CD4-positive, alpha-beta memory T cell (primary cell): ENCODE measurements around the gene RPS21. TPM values are rescaled to one million over a fixed set of nuclear protein-coding genes. Genes with fewer than 3 reads are reported as not detected.
A peak's percentile ranks its signal among the peaks of the same experiment; 100 is the strongest.
"Not testable (repeated sequence)": the region's sequence is repeated elsewhere in the genome, so short reads cannot be mapped to it uniquely, and the experiment has no call there.

Experiments used
- CTCF ChIA-PET: fragments of 350-600 bp; sonication (Branson Sonifier 250); formaldehyde crosslinking; loops from one replicate; lab custom pipeline; 2021; ENCODE audit warnings: inconsistent platforms; ENCODE audit not compliant: partially characterized antibody; lab: Charles Lee
- POLR2A ChIA-PET: fragments of 350-600 bp; sonication (Branson Sonifier 250); formaldehyde crosslinking; loops from one replicate; lab custom pipeline; 2021; ENCODE audit not compliant: partially characterized antibody; lab: Charles Lee
- DNase-seq, 5 donors: peaks; one replicate each; pipeline versions ENCODE4 v3.0.0 to v3.0.0-alpha.2; 2020 to 2022; ENCODE audit warnings: mixed read lengths in 1 of 5
- H3K27ac ChIP-seq: one replicate; pipeline ENCODE4 v1.7.0; 2013; ENCODE audit warnings: low read depth, low read length
- H3K27me3 ChIP-seq: 2 replicates; pipeline ENCODE4 v1.7.0; 2013; ENCODE audit warnings: mild to moderate bottlenecking, low read length, moderate library complexity; ENCODE audit not compliant: insufficient read depth
- H3K36me3 ChIP-seq: 2 replicates; pipeline ENCODE4 v1.7.0; 2013; ENCODE audit warnings: mild to moderate bottlenecking, low read length, moderate library complexity; ENCODE audit not compliant: insufficient read depth
- H3K4me1 ChIP-seq: 2 replicates; pipeline ENCODE4 v1.7.0; 2013; ENCODE audit warnings: mild to moderate bottlenecking, low read length, moderate library complexity; ENCODE audit not compliant: insufficient read depth
- H3K4me3 ChIP-seq, 2 donors: one replicate each; pipeline ENCODE4 v1.7.0; 2013; ENCODE audit warnings: low read length in 2 of 2, mild to moderate bottlenecking in 1 of 2
- H3K9me3 ChIP-seq, 2 donors: one replicate each; pipeline ENCODE4 v1.7.0; 2013; ENCODE audit warnings: low read length in 2 of 2, control low read depth in 1 of 2; ENCODE audit not compliant: control insufficient read depth in 1 of 2
- H3K27ac Mint-ChIP-seq, 7 donors: one replicate each; pipeline ENCODE4 v1.8.0; 2020 to 2021; ENCODE audit warnings: mixed read lengths in 7 of 7, mild to moderate bottlenecking in 6 of 7, inconsistent platforms in 3 of 7, moderate library complexity in 3 of 7
- H3K27me3 Mint-ChIP-seq, 2 donors: one replicate each; pipeline ENCODE4 v1.8.0; 2020 to 2021; ENCODE audit warnings: mixed read lengths in 2 of 2
- H3K36me3 Mint-ChIP-seq, 2 donors: one replicate each; pipeline ENCODE4 v1.8.0; 2020 to 2021; ENCODE audit warnings: mixed read lengths in 2 of 2, inconsistent platforms in 1 of 2, mild to moderate bottlenecking in 1 of 2
- H3K4me1 Mint-ChIP-seq, 4 donors: one replicate each; pipeline ENCODE4 v1.8.0; 2020 to 2021; ENCODE audit warnings: mixed read lengths in 4 of 4, mild to moderate bottlenecking in 1 of 4
- H3K4me3 Mint-ChIP-seq, 8 donors: one replicate each; pipeline ENCODE4 v1.8.0; 2020 to 2021; ENCODE audit warnings: mixed read lengths in 8 of 8, mild to moderate bottlenecking in 7 of 8, moderate library complexity in 6 of 8, inconsistent platforms in 3 of 8
- H3K9me3 Mint-ChIP-seq, 8 donors: one replicate each; pipeline ENCODE4 v1.8.0; 2020 to 2021; ENCODE audit warnings: mixed read lengths in 8 of 8, mild to moderate bottlenecking in 5 of 8, inconsistent platforms in 3 of 8, moderate library complexity in 1 of 8
- intact Hi-C: fragments of 100-400 bp; cut with micrococcal nuclease; formaldehyde crosslinking; loops from one replicate; pipeline ENCODE4 v1.15.1; 2023
- polyA plus RNA-seq, 2 donors: library from polyadenylated mRNA; unstranded; fragments of 300-500 nt; fragmentation: Illumina TruSeq; gene quantifications; one replicate each; pipeline ENCODE4 v1.2.3, GENCODE V29; 2021
- total RNA-seq, 2 experiments: library from RNA; stranded (reverse); gene quantifications; one replicate each; pipeline ENCODE4 v1.2.3, GENCODE V29; 2021

The RPS21 gene
- total and polyA plus RNA-seq, 4 experiments from 2014 or later: 1,968 to 3,368 (median 2,948) TPM

GRCh38 chr20:62373631-62374179 lies 13.2 kb upstream of the RPS21 start:
- H3K9me3 Mint-ChIP-seq, intact Hi-C loops, H3K4me3 ChIP-seq, H3K4me3 Mint-ChIP-seq, H3K27ac ChIP-seq, H3K36me3 ChIP-seq, H3K27me3 ChIP-seq, H3K27ac Mint-ChIP-seq, POLR2A ChIA-PET, H3K36me3 Mint-ChIP-seq, H3K4me1 ChIP-seq, H3K27me3 Mint-ChIP-seq, H3K4me1 Mint-ChIP-seq, H3K9me3 ChIP-seq, DNase-seq: not testable (repeated sequence)
- CTCF ChIA-PET: interaction anchor here (1.3 kb wide), 1 partner anchor 9 kb away, joined by 3 read pairs; no protein-coding TSS in a partner anchor

- H3K27ac Mint-ChIP-seq: peak overlapping the region in 1 of 7 donors; percentile 13
- Histone ChIP-seq H3K27me3 (no peaks in the 10 kb centered on the region), H3K27ac (no peak overlapping the region), H3K4me3 (no peak overlapping the region), H3K4me1 (no peaks in the 10 kb centered on the region), H3K9me3 (no peaks in the 10 kb centered on the region), H3K36me3 (no peaks in the 10 kb centered on the region)
- no peak overlapping the region for H3K4me3 Mint-ChIP-seq
- ChIA-PET POLR2A (no interaction called here), CTCF (interaction anchor here (1.3 kb wide), 1 partner anchor 8 kb away, joined by 3 read pairs; no protein-coding TSS in a partner anchor)
- intact Hi-C loops: no loop called here
- H3K4me1 Mint-ChIP-seq: peaks cover 0 to 4% (median 0%) of the 10 kb centered on the region in 4 donors
- no peak for DNase-seq
- no peaks in the 10 kb centered on the region for H3K9me3 Mint-ChIP-seq
- H3K36me3 Mint-ChIP-seq: no peaks in the 10 kb centered on the region
- peaks cover 2 to 5% of the 10 kb centered on the region in 2 donors for H3K27me3 Mint-ChIP-seq
These were observed 12.4 kb upstream of the RPS21 start for GRCh38 chr20:62374331-62375152.

DNA sequence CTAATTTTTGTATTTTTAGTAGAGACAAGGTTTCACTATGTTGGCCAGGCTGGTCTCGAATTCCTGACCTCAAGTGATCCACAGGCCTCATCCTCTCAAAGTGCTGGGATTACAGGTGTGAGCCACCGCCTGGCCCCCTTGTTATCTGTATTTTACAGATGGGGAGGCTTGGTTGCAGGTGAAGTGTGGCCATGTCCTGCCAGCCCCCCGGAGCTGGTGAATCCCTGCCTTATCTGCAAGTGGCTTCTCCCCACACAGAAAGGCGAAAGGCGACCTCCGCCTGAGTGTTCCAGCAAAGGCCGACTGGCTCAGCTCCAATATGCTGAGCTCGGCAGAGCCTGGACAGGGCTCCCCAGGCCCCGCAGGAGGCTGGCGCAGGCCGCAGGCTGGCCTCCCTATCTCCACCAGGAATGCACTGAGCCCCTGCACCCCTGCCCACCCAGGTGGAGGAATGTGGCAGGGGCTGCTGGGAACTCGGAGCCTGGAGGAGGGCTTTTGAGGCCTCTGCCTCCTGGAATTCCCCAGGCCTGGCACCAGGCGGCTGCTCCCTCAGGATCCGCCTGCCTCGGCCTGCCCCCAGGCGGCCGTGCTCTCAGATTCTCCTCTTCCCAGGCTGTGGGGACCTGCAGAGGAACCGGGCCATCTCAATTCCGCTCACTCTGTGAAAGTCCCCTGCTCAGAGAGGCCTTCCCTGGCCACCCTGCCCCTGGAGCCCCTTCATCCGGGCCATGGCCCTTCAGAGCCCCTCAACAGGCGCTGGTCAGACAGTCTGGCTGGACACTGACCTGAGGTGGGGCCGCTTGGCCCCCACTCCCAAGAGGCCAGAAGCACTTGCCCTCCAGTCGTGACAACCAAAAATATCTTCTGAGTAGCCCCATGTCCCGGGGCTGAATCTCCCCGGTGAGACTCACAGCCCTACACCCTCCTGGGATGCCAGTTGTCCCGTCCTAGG lies 10.5 kb upstream of the RPS21 start:
- Histone ChIP-seq H3K9me3 (no peaks in the 10 kb centered on the region), H3K4me1 (no peaks in the 10 kb centered on the region), H3K36me3 (no peaks in the 10 kb centered on the region), H3K27ac (no peak overlapping the region), H3K4me3 (no peak overlapping the region), H3K27me3 (no peaks in the 10 kb centered on the region)
- H3K36me3 Mint-ChIP-seq: no peaks in the 10 kb centered on the region
- ChIA-PET CTCF (no interaction called here), POLR2A (interaction anchor here (2.7 kb wide), 1 partner anchor 11 kb away, joined by 7 read pairs; the partner anchor contains the start of gene RPS21)
- no peak for DNase-seq
- H3K4me3 Mint-ChIP-seq: no peak overlapping the region
- H3K27ac Mint-ChIP-seq: no peak overlapping the region
- intact Hi-C loops: no loop called here
- H3K27me3 Mint-ChIP-seq: peaks cover 2 to 4% of the 10 kb centered on the region in 2 donors
- H3K9me3 Mint-ChIP-seq: no peaks in the 10 kb centered on the region
- peaks cover 0 to 4% (median 0%) of the 10 kb centered on the region in 4 donors for H3K4me1 Mint-ChIP-seq

GRCh38 chr20:62377064-62377461 lies 9.8 kb upstream of the RPS21 start:
- POLR2A ChIA-PET: interaction anchor here (2.7 kb wide), 1 partner anchor 10 kb away, joined by 7 read pairs; the partner anchor contains the start of gene RPS21
- no peaks in the 10 kb centered on the region for H3K36me3 ChIP-seq
- Mint-ChIP-seq H3K36me3 (peaks cover 3 to 4% of the 10 kb centered on the region in 2 donors), H3K9me3 (no peaks in the 10 kb centered on the region), H3K27me3 (peaks cover 2 to 4% of the 10 kb centered on the region in 2 donors), H3K4me1 (peaks cover 0 to 8% (median 3%) of the 10 kb centered on the region in 4 donors), H3K4me3 (no peak overlapping the region), H3K27ac (no peak overlapping the region)
- H3K4me3 ChIP-seq: no peak overlapping the region
- no peaks in the 10 kb centered on the region for H3K4me1 ChIP-seq
- no peak for DNase-seq
- CTCF ChIA-PET: no interaction called here
- intact Hi-C loops: no loop called here
- H3K9me3 ChIP-seq: no peaks in the 10 kb centered on the region
- no peak overlapping the region for H3K27ac ChIP-seq
- no peaks in the 10 kb centered on the region for H3K27me3 ChIP-seq

DNA sequence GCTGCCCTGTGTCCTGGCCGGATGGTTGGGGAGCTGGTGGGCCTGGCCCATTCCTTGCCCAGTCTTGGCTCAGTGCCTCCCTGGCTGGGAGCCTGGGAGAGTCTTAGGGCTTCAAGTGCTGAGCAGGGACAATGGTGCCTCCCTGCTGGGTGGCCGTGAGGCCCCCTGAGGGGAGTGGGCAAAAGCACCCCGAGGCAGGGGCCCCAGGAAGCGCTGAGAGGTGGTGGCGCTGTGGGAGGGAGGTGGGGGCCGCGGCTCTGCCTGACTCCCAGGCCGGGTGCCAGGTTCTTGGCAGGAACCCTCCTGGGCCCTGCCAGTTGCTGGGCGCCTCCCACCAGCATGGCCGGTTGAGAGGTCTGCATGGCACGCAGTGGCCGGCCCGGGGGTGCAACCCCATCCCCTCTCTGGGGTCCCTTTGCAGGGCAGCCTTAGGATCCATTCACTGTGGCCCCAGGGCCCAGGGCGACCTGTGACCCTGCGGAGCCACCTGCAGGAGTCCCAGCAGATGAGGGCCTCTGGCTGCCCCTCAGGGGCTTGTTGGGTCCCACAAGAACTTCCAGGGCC lies 9.2 kb upstream of the RPS21 start:
- no peaks in the 10 kb centered on the region for H3K9me3 Mint-ChIP-seq
- POLR2A ChIA-PET: interaction anchor here (2.7 kb wide), 1 partner anchor 9 kb away, joined by 7 read pairs; the partner anchor contains the start of gene RPS21
- H3K27me3 ChIP-seq: no peaks in the 10 kb centered on the region
- peaks cover 2 to 4% of the 10 kb centered on the region in 2 donors for H3K27me3 Mint-ChIP-seq
- peaks cover 6 to 8% of the 10 kb centered on the region in 2 donors for H3K36me3 Mint-ChIP-seq
- CTCF ChIA-PET: no interaction called here
- H3K4me1 ChIP-seq: no peaks in the 10 kb centered on the region
- H3K4me1 Mint-ChIP-seq: peaks cover 3 to 11% (median 6%) of the 10 kb centered on the region in 4 donors
- intact Hi-C loops: no loop called here
- no peaks in the 10 kb centered on the region for H3K9me3 ChIP-seq
- H3K4me3 Mint-ChIP-seq: no peak overlapping the region
- no peak overlapping the region for H3K27ac ChIP-seq
- H3K36me3 ChIP-seq: no peaks in the 10 kb centered on the region
- no peak for DNase-seq
- H3K4me3 ChIP-seq: no peak overlapping the region
- no peak overlapping the region for H3K27ac Mint-ChIP-seq

GRCh38 chr20:62378215-62378614 lies 8.7 kb upstream of the RPS21 start:
- Mint-ChIP-seq H3K4me3 (no peak overlapping the region), H3K4me1 (peaks cover 6 to 12% (median 9%) of the 10 kb centered on the region in 4 donors), H3K27ac (no peak overlapping the region), H3K27me3 (peaks cover 0 to under 1% of the 10 kb centered on the region in 2 donors), H3K36me3 (peaks cover 8 to 9% of the 10 kb centered on the region in 2 donors), H3K9me3 (no peaks in the 10 kb centered on the region)
- intact Hi-C loops: no loop called here
- no peaks in the 10 kb centered on the region for H3K4me1 ChIP-seq
- no peak for DNase-seq
- H3K9me3 ChIP-seq: no peaks in the 10 kb centered on the region
- no peak overlapping the region for H3K27ac ChIP-seq
- CTCF ChIA-PET: no interaction called here
- POLR2A ChIA-PET: interaction anchor here (2.7 kb wide), 1 partner anchor 9 kb away, joined by 7 read pairs; the partner anchor contains the start of gene RPS21
- no peak overlapping the region for H3K4me3 ChIP-seq
- no peaks in the 10 kb centered on the region for H3K27me3 ChIP-seq
- no peaks in the 10 kb centered on the region for H3K36me3 ChIP-seq
